HG03064 (cell line): ENCODE measurements around the gene OR4C45.
"Not testable (repeated sequence)": the region's sequence is repeated elsewhere in the genome, so short reads cannot be mapped to it uniquely, and the experiment has no call there.

Source experiments
- ATAC-seq: cut with Tn5 transposase; IDR thresholded peaks from one replicate; pipeline ENCODE4 v1.9.1; 2021; ENCODE audit warnings: low read depth; ENCODE audit not compliant: unreplicated experiment

Gene OR4C45

DNA sequence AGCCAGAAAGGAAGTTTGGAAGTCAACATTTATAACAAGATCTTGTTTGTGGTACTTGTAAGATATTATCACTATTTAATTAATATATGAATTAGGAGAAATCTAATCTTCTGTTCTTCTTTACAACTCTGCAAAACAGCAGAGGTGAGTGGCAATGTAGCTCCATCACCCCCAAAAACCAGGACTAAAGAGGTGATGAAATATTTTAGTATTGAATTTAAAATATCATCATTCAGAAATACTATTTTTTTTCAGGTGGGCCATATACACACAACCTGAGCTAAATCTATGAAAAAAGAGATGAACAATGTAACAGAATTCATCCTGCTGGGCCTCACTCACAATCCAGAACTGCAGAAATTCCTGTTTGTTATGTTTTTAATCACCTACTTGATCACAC is at the start of gene OR4C45:
Gene OR4C45 (plus strand): TSS at position 301 of the 400 bp plus-strand sequence.
- no peak for ATAC-seq

DNA sequence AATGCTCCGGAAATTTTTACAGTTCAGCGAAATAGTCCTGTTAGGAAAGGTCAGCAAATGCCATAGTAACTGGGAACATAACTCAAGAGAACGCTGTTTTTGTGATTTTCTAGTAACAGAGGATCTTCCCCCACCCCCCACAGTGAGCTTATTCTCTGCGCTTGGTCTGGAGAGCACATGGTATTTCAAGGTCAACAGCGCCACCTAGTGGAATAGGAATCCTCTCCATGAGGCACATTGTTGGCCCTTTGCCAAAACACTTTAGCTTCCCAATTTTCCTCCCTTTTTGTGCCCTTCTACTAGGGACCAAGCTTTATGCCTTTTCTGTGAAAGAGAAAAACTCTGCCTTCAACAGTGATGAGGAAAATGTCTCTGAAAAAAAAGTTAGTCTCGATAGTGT is 37.1 kb upstream of the OR4C45 start:
- no peak for ATAC-seq

DNA sequence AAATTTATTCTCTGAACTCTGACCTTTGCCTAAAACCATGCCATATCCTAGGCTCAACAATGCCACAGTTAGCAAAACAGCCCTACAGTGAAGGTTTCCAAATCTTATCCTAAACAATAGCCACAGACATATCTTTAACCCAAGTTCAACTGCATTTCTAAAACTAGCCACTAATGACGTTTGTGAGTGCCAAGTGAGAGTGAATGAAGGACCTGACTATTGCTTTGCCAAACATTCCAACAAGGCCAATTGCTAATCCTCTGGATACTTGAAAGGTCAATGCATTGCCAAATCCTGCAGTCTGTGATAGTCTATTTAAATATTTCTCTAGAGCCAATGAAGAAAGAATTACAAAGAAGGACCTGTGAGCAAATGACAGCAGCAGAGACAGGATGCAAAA is 2.5 kb upstream of the OR4C45 start:
- no peak for ATAC-seq

DNA sequence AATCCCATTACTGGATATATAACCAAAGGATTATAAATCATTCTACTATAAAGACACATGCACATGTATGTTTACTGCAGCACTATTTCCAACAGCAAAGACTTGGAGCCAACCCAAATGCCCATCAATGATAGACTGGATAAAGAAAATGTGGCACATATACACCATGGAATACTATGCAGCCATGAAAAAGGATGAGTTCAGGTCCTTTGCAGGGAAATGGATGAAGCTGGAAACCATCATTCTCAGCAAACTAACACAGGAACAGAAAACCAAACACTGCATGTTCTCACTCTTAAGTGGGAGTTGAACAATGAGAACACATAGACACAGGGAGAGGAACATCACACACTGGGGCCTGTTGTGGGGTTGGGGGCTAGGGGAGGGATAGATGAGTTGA is 3.6 kb downstream of the OR4C45 start:
- ATAC-seq = not testable (repeated sequence)

DNA sequence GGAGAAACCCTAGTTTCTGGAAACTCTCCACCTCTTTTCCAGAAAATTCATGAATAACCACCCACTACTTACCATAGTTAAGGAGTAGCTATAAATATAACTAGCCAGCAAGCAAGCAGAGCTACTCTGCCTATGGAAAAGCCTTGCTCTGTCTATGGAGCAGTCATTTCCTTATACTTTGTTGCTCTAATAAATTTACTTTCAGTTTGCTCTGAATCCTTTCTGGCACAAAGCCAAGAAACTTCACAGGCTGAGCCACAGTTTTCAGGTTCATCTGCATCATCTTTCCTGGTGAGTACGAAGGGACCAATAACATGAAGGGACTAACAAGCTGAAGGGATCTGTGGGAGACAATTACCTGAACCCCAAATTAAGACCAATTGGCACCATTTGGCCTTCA is 4.6 kb downstream of the OR4C45 start:
- no peak for ATAC-seq

DNA sequence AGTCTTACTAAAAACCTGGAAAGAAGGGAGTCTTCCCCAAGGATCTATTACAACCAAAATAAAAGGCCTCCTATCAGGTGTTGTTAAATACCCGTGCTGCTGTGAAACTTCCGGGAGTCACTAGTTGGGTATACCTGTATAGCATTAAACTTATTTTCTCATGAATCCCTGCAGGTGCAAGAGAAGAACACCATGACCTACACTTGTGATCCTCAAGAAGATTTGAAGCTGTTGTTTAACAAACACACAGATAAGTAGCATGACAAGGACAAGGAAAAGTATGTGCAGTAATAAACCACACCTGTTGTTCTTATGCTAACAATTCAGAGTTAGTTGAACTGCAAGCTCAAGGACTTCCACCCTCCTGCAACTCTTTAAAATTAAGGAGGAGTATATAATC is 12.0 kb downstream of the OR4C45 start:
- no peak for ATAC-seq

DNA sequence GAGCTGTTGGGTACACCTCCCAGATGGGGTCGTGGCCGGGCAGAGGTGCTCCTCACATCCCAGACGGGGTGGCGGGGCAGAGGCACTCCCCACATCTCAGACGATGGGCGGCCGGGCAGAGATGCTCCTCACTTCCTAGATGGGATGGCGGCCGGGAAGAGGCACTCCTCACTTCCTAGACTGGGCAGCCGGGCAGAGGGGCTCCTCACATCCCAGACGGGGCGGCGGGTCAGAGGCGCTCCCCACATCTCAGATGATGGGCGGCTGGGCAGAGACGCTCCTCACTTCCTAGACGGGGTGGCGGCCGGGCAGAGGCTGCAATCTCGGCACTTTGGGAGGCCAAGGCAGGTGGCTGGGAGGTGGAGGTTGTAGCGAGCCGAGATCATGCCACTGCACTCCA is 30.4 kb downstream of the OR4C45 start:
- not testable (repeated sequence) for ATAC-seq

DNA sequence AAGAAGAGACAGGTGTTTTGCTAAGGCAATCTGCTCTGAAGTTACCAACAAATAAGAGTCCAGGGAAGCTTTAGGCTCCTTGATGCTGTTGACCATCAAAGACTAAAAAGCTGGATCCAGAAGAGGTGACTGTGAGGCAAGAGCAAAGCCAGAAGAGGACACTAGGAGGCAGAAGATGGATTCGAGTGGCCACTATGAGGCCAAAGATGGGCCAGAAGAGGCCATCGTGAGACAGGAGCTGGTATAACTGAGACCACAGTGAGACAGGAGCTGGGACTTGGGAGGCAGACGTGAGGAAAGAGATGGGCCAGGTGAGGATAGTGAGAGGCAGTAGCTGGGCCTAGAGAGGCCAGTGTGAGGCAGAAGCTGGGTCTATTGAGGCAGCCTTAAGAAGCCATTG is 37.7 kb downstream of the OR4C45 start:
- ATAC-seq = no peak

DNA sequence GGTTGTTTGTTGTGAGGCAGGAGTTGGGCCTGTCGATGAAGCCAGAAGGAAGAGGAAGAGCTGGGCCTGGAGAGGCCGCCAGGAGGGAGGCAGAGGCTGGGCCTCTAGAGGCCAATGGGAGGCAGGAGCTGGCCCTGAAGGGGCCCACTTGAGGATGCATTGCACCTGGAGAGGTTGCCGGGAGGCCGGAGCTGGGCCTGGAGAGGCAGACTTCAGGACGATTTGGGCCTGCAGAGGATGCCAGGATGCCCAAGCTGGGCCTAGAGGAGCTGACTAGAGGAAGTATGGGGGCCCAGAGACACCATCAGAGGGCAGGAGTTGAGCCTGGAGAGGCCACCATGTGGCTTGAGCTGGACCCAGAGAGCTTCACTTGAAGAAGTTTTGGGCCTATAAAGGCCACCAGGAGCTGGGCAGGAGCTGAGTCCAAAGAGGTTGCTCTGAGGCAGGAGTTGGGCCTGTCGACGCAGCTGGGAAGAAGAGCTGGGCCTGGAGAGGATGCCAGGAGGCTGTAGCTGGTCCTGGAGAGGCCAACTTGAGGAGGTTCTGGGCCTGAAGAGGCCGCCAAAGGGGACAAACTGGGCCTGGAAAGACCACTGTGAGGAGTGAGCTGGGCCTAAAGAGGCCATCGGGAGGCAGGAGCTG is 39.0 kb downstream of the OR4C45 start:
- ATAC-seq = no peak

DNA sequence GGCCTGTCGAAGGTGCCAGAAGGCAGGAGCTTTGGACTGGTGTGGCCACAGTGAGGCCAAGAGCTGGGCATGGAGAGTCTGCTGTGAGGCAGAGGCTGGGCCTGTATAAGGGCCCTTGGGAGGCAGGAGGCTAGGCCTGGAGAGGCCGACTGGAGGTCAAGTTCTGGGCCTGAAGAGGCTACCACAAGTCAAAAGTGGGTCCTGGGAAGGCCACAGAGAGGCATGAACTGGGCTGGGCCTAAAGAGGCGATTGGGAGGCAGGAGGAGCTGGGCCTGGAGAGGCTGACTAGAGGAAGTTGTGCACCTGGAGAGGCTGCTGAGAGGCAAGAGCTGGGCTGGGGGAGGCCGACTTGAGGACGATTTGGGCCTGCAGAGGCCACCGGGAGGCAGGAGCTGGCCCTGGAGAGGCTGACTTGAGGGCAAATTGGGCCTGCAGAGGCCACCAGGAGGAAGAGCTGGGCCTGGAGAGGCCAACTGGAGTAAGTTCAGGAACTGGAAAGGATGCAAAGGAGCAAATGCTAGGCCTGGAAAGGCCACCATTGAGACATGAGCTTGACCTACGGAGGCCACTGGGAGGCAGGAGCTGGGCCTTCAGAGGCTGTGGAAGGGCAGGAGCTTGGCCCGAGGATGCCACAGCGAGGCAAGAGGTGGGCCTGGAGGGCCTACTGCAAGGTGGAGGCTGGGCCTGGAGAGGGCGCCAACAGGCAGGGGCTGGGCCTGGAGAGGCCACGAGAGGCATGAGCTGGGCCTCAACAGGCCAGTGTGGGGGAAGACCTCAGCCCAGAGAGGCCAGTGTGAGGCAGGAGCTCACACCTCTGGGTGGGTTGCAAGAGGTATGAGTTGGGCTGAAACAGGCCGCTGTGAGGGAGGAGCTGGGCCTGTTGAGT is 39.8 kb downstream of the OR4C45 start:
- no peak for ATAC-seq

DNA sequence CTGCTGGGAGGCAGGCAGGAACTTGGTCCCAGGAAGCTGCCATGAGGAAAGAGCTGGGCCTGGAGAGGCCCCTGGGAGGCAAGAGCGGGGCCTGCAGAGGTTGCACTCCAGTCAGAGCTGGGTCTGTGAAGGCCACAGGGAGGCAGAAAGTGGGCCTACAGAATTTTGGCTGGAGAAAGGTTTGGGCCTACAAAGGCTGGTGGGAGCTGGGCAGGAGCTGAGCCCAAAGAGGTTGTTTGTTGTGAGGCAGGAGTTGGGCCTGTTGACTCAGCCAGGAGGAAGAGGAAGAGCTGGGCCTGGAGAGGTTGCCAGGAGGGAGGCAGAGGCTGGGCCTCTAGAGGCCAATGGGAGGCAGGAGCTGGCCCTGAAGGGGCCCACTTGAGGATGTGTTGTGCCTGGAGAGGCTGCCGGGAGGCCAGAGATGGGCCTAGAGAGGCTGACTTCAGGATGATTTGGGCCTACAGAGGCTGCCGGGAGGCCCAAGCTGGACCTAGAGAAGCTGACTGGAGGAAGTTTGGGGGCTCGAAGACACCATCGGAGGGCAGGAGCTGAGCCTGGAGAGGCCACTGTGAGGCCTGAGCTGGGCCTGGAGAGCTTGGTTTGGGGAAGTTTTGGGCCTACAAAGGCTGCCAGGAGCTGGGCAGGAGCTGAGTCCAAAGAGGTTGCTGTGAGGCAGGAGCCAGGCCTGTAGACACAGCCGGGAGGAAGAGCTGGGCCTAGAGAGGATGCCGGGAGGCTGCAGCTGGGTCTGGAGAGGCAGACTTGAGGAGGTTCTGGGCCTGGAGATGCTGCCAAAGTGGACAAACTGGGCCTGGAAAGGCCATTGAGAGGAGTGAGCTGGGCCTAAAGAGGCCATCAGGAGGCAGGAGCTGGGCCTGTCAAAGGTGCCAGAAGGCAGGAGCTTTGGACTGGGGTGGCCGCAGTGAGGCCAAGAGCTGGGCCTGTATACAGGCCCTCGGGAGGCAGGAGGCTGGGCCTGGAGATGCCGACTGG is 40.7 kb downstream of the OR4C45 start:
- no peak for ATAC-seq

DNA sequence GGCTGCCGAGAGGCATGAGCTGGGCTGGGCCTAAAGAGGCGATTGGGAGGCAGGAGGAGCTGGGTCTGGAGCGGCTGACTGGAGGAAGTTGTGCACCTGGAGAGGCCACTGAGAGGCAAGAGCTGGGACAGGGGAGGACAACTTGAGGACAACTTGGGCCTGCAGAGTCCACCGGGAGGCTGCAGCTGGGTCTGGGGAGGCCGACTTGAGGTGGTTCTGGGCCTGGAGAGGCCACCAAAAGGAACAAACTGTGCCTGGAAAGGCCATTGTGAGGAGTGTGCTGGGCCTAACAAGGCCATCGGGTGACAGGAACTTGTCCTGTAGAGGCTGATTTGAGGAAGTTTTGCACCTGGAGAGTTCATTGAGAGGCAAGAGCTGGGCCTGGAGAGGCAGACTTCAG is 41.5 kb downstream of the OR4C45 start:
- ATAC-seq = no peak

DNA sequence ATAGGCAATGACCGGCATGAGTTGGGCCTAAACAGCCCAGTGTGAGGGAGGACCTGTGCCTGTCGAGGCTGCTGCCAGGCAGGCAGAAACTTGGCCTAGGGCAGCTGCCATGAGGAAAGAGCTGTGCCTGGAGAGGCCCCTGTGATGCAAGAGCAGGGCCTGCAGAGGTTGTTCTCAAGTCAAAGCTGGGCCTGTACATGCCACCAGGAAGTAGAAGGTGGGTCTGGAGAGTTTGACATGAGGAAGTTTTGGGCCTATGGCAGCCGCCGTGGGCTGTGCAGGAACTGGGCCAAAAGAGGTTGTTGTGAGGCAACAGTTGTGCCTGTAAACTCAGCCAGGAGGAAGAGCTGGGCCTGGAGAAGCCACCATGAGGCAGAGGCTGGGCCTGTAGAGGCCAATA is 43.2 kb downstream of the OR4C45 start:
- ATAC-seq = no peak

DNA sequence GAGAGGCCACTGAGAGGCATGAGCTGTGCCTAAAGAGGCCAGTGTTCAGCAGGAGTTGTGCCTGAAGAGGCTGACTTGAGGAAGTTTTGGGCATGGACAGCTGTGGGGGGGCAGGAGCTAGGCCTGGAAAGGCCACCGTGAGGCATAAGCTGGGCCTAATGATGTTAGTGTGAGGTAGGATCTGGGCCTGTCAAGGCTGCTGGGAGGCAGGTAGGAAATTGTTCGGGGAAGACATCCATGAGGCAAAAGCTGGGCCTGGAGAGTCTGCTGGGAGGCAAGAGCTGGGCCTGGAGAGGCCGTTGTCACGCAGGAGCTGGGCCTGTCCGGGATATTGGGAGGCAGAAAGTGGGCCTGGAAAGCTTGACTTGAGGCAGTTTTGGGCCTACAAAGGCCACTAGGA is 44.9 kb downstream of the OR4C45 start:
- no peak for ATAC-seq

DNA sequence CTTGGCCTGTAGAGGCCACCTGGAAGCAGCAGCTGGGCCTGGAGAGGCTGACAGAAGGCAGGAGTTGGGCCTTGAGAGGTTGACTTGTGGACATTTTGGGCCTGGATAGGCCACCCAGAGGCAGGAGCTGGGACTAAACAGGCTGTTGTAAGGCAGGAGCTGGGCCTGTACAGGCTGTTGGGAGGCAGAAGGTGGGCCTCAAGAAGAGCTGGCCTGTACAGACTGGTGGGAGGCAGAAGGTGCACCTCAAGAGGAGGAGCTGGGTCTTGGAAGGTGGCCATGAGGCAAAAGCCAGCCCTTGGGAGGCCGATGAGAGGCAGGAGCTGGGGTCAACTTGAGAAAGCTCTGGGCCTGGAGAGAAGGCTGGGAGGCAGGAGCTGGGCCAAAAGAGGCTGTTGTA is 45.3 kb downstream of the OR4C45 start:
- ATAC-seq = no peak

DNA sequence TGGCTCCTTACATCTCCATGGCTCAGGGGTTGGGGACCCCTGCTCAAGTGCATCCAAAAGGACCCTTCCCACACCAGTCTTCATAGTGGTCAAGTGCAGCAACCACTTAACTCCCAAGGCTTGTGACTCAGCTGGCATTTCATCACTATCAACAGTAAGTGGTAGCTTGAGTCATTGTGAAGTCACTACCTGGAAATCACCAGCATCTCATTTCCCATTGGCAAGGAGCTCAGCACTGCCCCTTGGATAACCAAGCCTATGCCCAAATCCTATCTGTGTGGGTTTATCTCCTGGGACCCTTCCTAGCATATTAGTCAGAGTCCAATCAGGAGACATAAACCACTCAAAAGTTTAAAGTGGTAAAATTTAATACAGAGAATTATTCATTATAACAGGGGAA is 46.3 kb downstream of the OR4C45 start:
- not testable (repeated sequence) for ATAC-seq

DNA sequence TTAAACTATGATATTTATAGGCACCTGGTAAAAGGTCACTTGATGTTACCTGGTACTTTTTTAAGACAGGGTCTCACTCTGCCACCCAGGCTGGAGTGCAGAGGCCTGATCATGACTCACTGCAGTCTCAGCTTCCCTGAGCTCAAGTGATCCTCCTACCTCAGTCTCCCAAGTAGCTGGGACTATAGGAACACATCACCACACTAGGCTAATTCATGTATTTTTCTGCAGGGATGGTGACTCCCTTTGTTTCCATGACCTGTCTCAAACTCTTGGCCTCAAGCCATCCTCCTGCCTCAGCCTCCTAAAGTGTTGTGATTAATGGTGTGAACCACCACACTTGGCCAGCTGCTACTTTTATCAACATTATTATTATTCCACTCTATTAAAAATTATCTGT is 47.6 kb downstream of the OR4C45 start:
- ATAC-seq = no peak
